ENCODE measurements around the gene RNF26.
"Not testable (repeated sequence)": the region's sequence is repeated elsewhere in the genome, so short reads cannot be mapped to it uniquely, and the experiment has no call there.

Gene RNF26

DNA sequence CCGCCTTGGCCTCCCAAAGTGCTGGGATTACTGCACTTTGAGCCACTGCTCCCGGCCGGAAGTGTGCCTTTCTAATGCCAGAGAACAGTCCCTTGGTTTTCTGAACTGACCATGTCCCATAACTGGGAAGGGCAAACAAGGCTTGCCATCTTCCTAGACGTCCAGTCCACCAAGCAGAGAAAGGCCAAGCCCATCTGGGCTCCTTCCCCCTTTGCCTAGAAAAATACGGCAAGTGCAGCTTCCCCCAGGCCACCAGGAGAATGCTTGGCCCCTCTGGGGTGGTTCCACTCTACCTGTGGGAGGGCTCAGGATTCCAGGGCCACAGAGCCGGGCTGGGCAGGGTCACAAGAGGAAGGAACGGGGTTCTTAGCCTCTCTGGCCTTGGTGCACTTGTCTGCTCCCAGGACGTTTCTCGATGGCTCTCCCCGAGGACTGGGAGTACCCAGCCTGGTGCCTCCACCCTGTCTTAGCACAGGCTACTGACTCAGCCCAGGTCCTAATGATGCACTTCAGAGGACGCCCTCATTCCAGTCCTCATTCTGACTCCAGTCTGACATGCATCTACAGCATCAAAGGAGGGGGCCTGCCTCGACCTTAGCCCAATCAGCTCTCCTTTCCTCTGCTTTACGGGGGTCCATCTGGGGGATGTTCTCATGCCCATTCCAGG, 46.0 kb downstream of the RNF26 start:
- in situ Hi-C loops (cut with MboI; ENCODE audit: low sequenced_read_pairs), result loop anchor here (10.0 kb wide), 1 partner anchor 55 kb away; no protein-coding TSS in a partner anchor
- peak overlapping the region; percentile 42 for H3K4me3 ChIP-seq
- no peaks in the 10 kb centered on the region for H3K36me3 ChIP-seq (replicated peaks)
- H3K4me1 ChIP-seq, result peaks cover 15% of the 10 kb centered on the region
- no peaks in the 10 kb centered on the region; the same call in 1 of the 2 replicates for H3K9me3 ChIP-seq
- DNase-seq (ENCODE audit: low spot score in 2 of 2), result peak in 1 of 2 experiments; percentile 6
- no peaks in the 10 kb centered on the region for H3K27me3 ChIP-seq (ENCODE audit: low read depth)

DNA sequence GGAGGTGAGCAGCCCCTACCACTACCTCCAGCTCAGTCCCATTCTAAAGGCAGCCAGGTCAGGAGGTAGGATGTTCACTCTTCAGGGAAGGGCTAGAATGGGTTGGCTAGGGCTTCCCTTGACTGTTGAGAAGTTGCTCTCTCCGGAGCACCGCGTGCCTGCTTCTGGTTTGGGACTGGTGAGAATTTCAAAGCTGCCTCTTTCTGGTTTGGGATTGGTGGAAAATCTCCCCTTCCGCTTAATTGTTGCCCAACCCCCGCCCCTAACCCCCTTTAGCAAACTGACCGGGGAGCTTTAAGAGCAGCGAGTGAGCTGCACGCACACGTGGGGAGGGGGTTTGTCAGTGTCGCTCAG, 46.5 kb downstream of the RNF26 start:
- peak; percentile 47 to 60 for DNase-seq (ENCODE audit: low spot score in 2 of 2)

DNA sequence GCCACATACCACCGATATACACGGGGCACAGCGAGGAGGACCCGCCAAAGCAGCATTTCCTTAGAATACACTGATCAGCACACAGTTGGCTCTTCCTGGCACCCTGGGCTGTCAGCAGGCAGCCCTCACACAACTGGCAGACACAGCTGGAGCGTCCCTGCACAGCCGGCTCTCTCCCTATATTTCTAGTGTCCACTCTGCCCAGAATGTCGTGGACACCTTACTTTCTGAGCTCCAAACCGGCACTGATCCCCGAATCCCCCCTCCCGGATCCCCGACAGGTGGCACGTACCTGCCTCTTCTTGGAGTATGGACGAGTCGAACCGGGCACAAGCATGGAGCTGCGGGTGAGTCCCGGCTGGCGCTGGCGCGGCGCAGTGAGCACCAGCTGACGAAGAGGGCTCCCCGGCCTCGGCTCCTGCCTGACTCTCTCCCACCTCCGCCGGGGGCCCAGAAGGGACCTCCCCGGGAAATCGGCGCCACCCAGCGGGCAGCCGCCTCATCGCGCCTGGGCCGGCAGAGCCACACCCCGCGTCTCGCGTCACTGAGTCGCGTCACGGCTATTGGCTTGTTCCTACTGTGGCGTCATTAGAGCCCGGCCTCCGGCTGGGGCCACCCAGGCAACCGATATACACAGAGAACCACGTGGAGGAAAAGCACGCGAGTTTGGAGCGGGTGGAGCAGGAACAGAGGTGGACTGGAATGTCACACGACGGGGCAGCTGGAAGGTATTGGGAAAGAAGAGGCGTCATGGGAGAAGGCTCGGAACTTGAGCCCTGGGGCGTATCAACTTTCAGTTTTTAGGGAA, 47.1 kb downstream of the RNF26 start, which contains the start of gene USP2:
Gene USP2 (minus strand): TSS at position 510 of the 808 bp plus-strand sequence. CDS start 8,210 bp downstream, outside the sequence.
- H3K36me3 ChIP-seq (replicated peaks), result no peaks in the 10 kb centered on the region
- peak; percentile 88 to 97 for DNase-seq (ENCODE audit: low spot score in 2 of 2)
- H3K27me3 ChIP-seq (ENCODE audit: low read depth), result no peaks in the 10 kb centered on the region
- in situ Hi-C loops (cut with MboI; ENCODE audit: low sequenced_read_pairs), result loop anchor here (10.0 kb wide), 1 partner anchor 57 kb away; no protein-coding TSS in a partner anchor
- no peaks in the 10 kb centered on the region; the same call in 1 of the 2 replicates for H3K9me3 ChIP-seq
- H3K4me1 ChIP-seq, result peaks cover 15% of the 10 kb centered on the region
- H3K4me3 ChIP-seq, result peak within 1 kb of the TSS; percentile 42

More for the DNA sequence above, 46.5 kb downstream of the RNF26 start:
- Histone ChIP-seq H3K36me3 (replicated peaks) (no peaks in the 10 kb centered on the region), H3K9me3 (no peaks in the 10 kb centered on the region; the same call in 1 of the 2 replicates), H3K4me3 (peak overlapping the region; percentile 42), H3K4me1 (peaks cover 15% of the 10 kb centered on the region), H3K27me3 (ENCODE audit: low read depth) (no peaks in the 10 kb centered on the region)
- in situ Hi-C loops (cut with MboI; ENCODE audit: low sequenced_read_pairs), result loop anchor here (10.0 kb wide), 1 partner anchor 56 kb away; no protein-coding TSS in a partner anchor

DNA sequence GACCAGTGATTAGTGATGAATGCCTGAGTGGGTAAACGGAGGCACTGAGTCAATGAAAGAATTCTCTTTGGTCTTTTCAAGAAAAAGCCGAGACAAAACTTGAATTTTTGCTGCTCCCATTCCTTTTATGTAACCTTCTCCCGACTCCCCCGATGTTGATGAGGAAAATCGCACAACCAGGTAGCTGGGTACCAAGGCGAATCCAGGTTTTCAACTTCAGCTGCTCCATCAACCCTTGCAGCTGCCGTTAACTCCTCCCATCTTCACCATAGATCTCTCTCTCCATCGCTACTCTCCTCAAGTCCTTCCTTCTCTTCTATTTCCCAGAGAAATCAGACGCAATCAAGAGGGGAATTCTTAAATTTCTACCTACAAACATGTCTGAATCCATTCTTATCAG, 47.8 kb downstream of the RNF26 start:
- Histone ChIP-seq H3K4me1 (peaks cover 15% of the 10 kb centered on the region), H3K9me3 (no peaks in the 10 kb centered on the region; the same call in 1 of the 2 replicates), H3K27me3 (ENCODE audit: low read depth) (no peaks in the 10 kb centered on the region), H3K4me3 (peak overlapping the region; percentile 42), H3K36me3 (replicated peaks) (no peaks in the 10 kb centered on the region)
- peak in 1 of 2 experiments; percentile 6 for DNase-seq (ENCODE audit: low spot score in 2 of 2)
- in situ Hi-C loops (cut with MboI; ENCODE audit: low sequenced_read_pairs), result loop anchor here (10.0 kb wide), 1 partner anchor 57 kb away; no protein-coding TSS in a partner anchor

DNA sequence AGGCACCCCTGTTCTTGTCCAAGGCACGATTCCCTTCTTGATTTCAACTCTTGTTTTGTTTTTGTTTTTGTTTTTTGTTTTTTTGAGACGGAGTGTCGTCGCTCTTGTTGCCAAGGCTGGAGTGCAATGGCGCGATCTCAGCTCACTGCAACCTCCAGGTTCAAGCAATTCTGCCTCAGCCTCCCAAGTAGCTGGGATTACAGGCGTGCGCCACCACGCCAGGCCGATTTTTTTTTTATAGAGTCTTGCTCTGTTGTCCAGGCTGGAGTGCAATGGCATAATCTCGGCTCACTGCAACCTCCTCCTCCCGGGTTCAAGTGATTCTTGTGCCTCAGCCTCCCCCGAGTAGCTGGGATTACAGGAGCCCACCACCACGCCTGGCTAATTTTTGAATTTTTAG, 48.2 kb downstream of the RNF26 start:
- H3K27me3 ChIP-seq (ENCODE audit: low read depth); DNase-seq (ENCODE audit: low spot score in 2 of 2); H3K9me3 ChIP-seq; H3K36me3 ChIP-seq (replicated peaks): not testable (repeated sequence)
- Histone ChIP-seq H3K4me3 (peak overlapping the region; percentile 42; the same call in 1 of the 2 replicates), H3K4me1 (peaks cover 15% of the 10 kb centered on the region)
- in situ Hi-C loops (cut with MboI; ENCODE audit: low sequenced_read_pairs), result loop anchor here (10.0 kb wide), 1 partner anchor 58 kb away; no protein-coding TSS in a partner anchor

DNA sequence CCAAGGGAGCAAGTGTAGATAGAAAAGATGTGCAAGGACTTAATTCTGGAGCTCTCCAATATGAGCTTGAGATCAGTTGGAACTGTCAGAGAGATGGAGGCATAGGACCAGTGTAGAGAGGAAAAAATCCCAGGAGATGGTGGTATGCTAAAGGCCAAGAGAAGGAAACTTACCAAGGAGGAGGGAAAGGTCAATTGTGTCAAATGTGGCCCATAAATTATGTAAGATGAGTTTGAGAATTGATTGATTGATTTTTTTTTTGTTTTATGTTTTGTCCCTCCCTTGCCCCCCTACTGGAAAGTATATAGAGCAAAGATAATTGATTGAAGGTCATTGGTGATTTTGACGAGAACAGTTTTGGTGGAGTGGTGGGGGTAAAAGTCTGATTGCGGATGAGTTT, 50.0 kb downstream of the RNF26 start:
- H3K27me3 ChIP-seq (ENCODE audit: low read depth), result no peaks in the 10 kb centered on the region
- in situ Hi-C loops (cut with MboI; ENCODE audit: low sequenced_read_pairs), result loop anchor here (10.0 kb wide), 1 partner anchor 60 kb away; no protein-coding TSS in a partner anchor
- DNase-seq (ENCODE audit: low spot score in 2 of 2), result no peak
- peaks cover 15% of the 10 kb centered on the region for H3K4me1 ChIP-seq
- H3K9me3 ChIP-seq, result no peaks in the 10 kb centered on the region; the same call in 1 of the 2 replicates
- no peaks in the 10 kb centered on the region for H3K36me3 ChIP-seq (replicated peaks)
- H3K4me3 ChIP-seq, result no peak overlapping the region

All from HAP-1 (cell line).